ENCODE results near the gene GSTA4. TPM values are rescaled to one million over a fixed set of nuclear protein-coding genes. Genes with fewer than 3 reads are reported as not detected.
A peak's percentile ranks its signal among the peaks of the same experiment; 100 is the strongest.

GSTA4 gene
- total and polyA plus RNA-seq, 7 experiments from 2014 or later, result 0.31 to 3.3 (median 0.73) TPM; not detected in 1

- Histone ChIP-seq H3K27me3 (ENCODE audit: control insufficient read depth in 2 of 2, insufficient read depth in 2 of 2, low read length in 2 of 2) (no peaks in the 10 kb centered on the region), H3K27ac (ENCODE audit: low read depth, low read length) (no peak overlapping the region), H3K4me1 (ENCODE audit: control insufficient read depth in 2 of 2, insufficient read depth in 2 of 2, low read length in 2 of 2) (no peaks in the 10 kb centered on the region), H3K4me3 (ENCODE audit: low read length) (no peak overlapping the region), H3K9me3 (ENCODE audit: control insufficient read depth in 2 of 3, low read length in 3 of 3) (no peaks in the 10 kb centered on the region), H3K36me3 (ENCODE audit: control insufficient read depth in 2 of 3, insufficient read depth in 3 of 3, low read length in 3 of 3) (peaks cover 0 to 41% (median 7%) of the 10 kb centered on the region in 3 experiments)
- ATAC-seq (no peak), DNase-seq (no peak)
- peaks cover 17 to 59% (median 34%) of the 10 kb centered on the region in 5 donors for H3K36me3 Mint-ChIP-seq
- no peaks in the 10 kb centered on the region for H3K27me3 Mint-ChIP-seq
- peaks cover 0 to 22% (median 10%) of the 10 kb centered on the region in 7 donors for H3K4me1 Mint-ChIP-seq
- intact Hi-C loops (cut with micrococcal nuclease), result no loop called here
- CTCF ChIA-PET, result no interaction called here
- no peak overlapping the region for H3K4me3 Mint-ChIP-seq
- POLR2A ChIA-PET, result no interaction called here
- H3K27ac Mint-ChIP-seq, result no peak overlapping the region
- H3K9me3 Mint-ChIP-seq, result peaks cover 0 to 2% (median 0%) of the 10 kb centered on the region in 11 donors
Measured at GRCh38 chr6:53018446-53018845, 23.4 kb upstream of the GSTA4 start.

- H3K4me1 ChIP-seq (ENCODE audit: control insufficient read depth in 2 of 2, insufficient read depth in 2 of 2, low read length in 2 of 2), result no peaks in the 10 kb centered on the region
- Mint-ChIP-seq H3K4me3 (no peak overlapping the region), H3K9me3 (no peaks in the 10 kb centered on the region), H3K27ac (no peak overlapping the region), H3K27me3 (no peaks in the 10 kb centered on the region), H3K36me3 (peaks cover 27 to 66% (median 43%) of the 10 kb centered on the region in 5 donors), H3K4me1 (peaks cover 0 to 14% (median 2%) of the 10 kb centered on the region in 7 donors)
- ChIA-PET CTCF (no interaction called here), POLR2A (no interaction called here)
- H3K27me3 ChIP-seq (ENCODE audit: control insufficient read depth in 2 of 2, insufficient read depth in 2 of 2, low read length in 2 of 2), result no peaks in the 10 kb centered on the region
- H3K36me3 ChIP-seq (ENCODE audit: control insufficient read depth in 2 of 3, insufficient read depth in 3 of 3, low read length in 3 of 3), result peaks cover 4 to 70% (median 11%) of the 10 kb centered on the region in 3 experiments
- DNase-seq (no peak), ATAC-seq (no peak)
- H3K27ac ChIP-seq (ENCODE audit: low read depth, low read length), result no peak overlapping the region
- H3K4me3 ChIP-seq (ENCODE audit: low read length), result no peak overlapping the region
- intact Hi-C loops (cut with micrococcal nuclease), result no loop called here
- H3K9me3 ChIP-seq (ENCODE audit: control insufficient read depth in 2 of 3, low read length in 3 of 3), result no peaks in the 10 kb centered on the region
Measured at GRCh38 chr6:53015486-53015885, 20.4 kb upstream of the GSTA4 start.

- no peaks in the 10 kb centered on the region for H3K9me3 ChIP-seq (ENCODE audit: control insufficient read depth in 2 of 3, low read length in 3 of 3)
- POLR2A ChIA-PET, result no interaction called here
- Mint-ChIP-seq H3K4me1 (peaks cover 0 to 22% (median 0%) of the 10 kb centered on the region in 7 donors), H3K36me3 (peaks cover 35 to 74% (median 51%) of the 10 kb centered on the region in 5 donors), H3K27ac (no peak overlapping the region), H3K9me3 (no peaks in the 10 kb centered on the region), H3K4me3 (no peak overlapping the region), H3K27me3 (no peaks in the 10 kb centered on the region)
- intact Hi-C loops (cut with micrococcal nuclease), result no loop called here
- H3K27me3 ChIP-seq (ENCODE audit: control insufficient read depth in 2 of 2, insufficient read depth in 2 of 2, low read length in 2 of 2), result no peaks in the 10 kb centered on the region
- DNase-seq, result no peak
- peaks cover 8 to 78% (median 11%) of the 10 kb centered on the region in 3 experiments for H3K36me3 ChIP-seq (ENCODE audit: control insufficient read depth in 2 of 3, insufficient read depth in 3 of 3, low read length in 3 of 3)
- ATAC-seq, result no peak
- no peaks in the 10 kb centered on the region for H3K4me1 ChIP-seq (ENCODE audit: control insufficient read depth in 2 of 2, insufficient read depth in 2 of 2, low read length in 2 of 2)
- CTCF ChIA-PET, result interaction anchor here (0.7 kb wide), 1 partner anchor 17 kb away, joined by 3 read pairs; no protein-coding TSS in a partner anchor
- no peak overlapping the region for H3K27ac ChIP-seq (ENCODE audit: low read depth, low read length)
- no peak overlapping the region for H3K4me3 ChIP-seq (ENCODE audit: low read length)
Measured at GRCh38 chr6:53014744-53015143, 19.7 kb upstream of the GSTA4 start.

GRCh38 chr6:53014063-53014462 is 19.0 kb upstream of the GSTA4 start:
- no peaks in the 10 kb centered on the region for H3K27me3 ChIP-seq (ENCODE audit: control insufficient read depth in 2 of 2, insufficient read depth in 2 of 2, low read length in 2 of 2)
- H3K9me3 ChIP-seq (ENCODE audit: control insufficient read depth in 2 of 3, low read length in 3 of 3), result no peaks in the 10 kb centered on the region
- H3K4me3 Mint-ChIP-seq, result no peak overlapping the region
- peaks cover 40 to 81% (median 53%) of the 10 kb centered on the region in 5 donors for H3K36me3 Mint-ChIP-seq
- peaks cover 11 to 85% (median 15%) of the 10 kb centered on the region in 3 experiments for H3K36me3 ChIP-seq (ENCODE audit: control insufficient read depth in 2 of 3, insufficient read depth in 3 of 3, low read length in 3 of 3)
- H3K4me1 Mint-ChIP-seq, result peaks cover 0 to 23% (median 0%) of the 10 kb centered on the region in 7 donors
- ATAC-seq (no peak), DNase-seq (no peak)
- CTCF ChIA-PET, result no interaction called here
- POLR2A ChIA-PET, result no interaction called here
- intact Hi-C loops (cut with micrococcal nuclease), result no loop called here
- H3K4me3 ChIP-seq (ENCODE audit: low read length), result no peak overlapping the region
- no peaks in the 10 kb centered on the region for H3K27me3 Mint-ChIP-seq
- H3K9me3 Mint-ChIP-seq, result no peaks in the 10 kb centered on the region
- H3K4me1 ChIP-seq (ENCODE audit: control insufficient read depth in 2 of 2, insufficient read depth in 2 of 2, low read length in 2 of 2), result no peaks in the 10 kb centered on the region
- H3K27ac Mint-ChIP-seq, result no peak overlapping the region
- H3K27ac ChIP-seq (ENCODE audit: low read depth, low read length), result no peak overlapping the region

- Histone ChIP-seq H3K36me3 (ENCODE audit: control insufficient read depth in 2 of 3, insufficient read depth in 3 of 3, low read length in 3 of 3) (peaks cover 4 to 79% (median 22%) of the 10 kb centered on the region in 3 experiments), H3K4me1 (ENCODE audit: control insufficient read depth in 2 of 2, insufficient read depth in 2 of 2, low read length in 2 of 2) (no peaks in the 10 kb centered on the region), H3K27me3 (ENCODE audit: control insufficient read depth in 2 of 2, insufficient read depth in 2 of 2, low read length in 2 of 2) (no peaks in the 10 kb centered on the region), H3K27ac (ENCODE audit: low read depth, low read length) (no peak overlapping the region), H3K4me3 (ENCODE audit: low read length) (no peak overlapping the region), H3K9me3 (ENCODE audit: control insufficient read depth in 2 of 3, low read length in 3 of 3) (no peaks in the 10 kb centered on the region)
- DNase-seq (no peak), ATAC-seq (no peak)
- ChIA-PET POLR2A (no interaction called here), CTCF (no interaction called here)
- Mint-ChIP-seq H3K4me3 (no peak overlapping the region), H3K27ac (no peak overlapping the region), H3K36me3 (peaks cover 33 to 76% (median 39%) of the 10 kb centered on the region in 5 donors), H3K9me3 (no peaks in the 10 kb centered on the region), H3K4me1 (peaks cover 0 to 12% (median 0%) of the 10 kb centered on the region in 7 donors), H3K27me3 (no peaks in the 10 kb centered on the region)
- intact Hi-C loops (cut with micrococcal nuclease), result no loop called here
Measured at GRCh38 chr6:53011979-53012378, 16.9 kb upstream of the GSTA4 start.

GRCh38 chr6:53010504-53010903 is 15.4 kb upstream of the GSTA4 start:
- no peak for ATAC-seq
- POLR2A ChIA-PET, result no interaction called here

GRCh38 chr6:53009511-53009910 is 14.4 kb upstream of the GSTA4 start:
- H3K4me1 Mint-ChIP-seq, result peaks cover 0 to 12% (median 0%) of the 10 kb centered on the region in 7 donors
- POLR2A ChIA-PET, result no interaction called here
- H3K36me3 Mint-ChIP-seq, result peaks cover 34 to 81% (median 45%) of the 10 kb centered on the region in 5 donors
- Histone ChIP-seq H3K4me3 (ENCODE audit: low read length) (no peak overlapping the region), H3K27me3 (ENCODE audit: control insufficient read depth in 2 of 2, insufficient read depth in 2 of 2, low read length in 2 of 2) (no peaks in the 10 kb centered on the region), H3K9me3 (ENCODE audit: control insufficient read depth in 2 of 3, low read length in 3 of 3) (no peaks in the 10 kb centered on the region), H3K4me1 (ENCODE audit: control insufficient read depth in 2 of 2, insufficient read depth in 2 of 2, low read length in 2 of 2) (no peaks in the 10 kb centered on the region), H3K27ac (ENCODE audit: low read depth, low read length) (no peak overlapping the region), H3K36me3 (ENCODE audit: control insufficient read depth in 2 of 3, insufficient read depth in 3 of 3, low read length in 3 of 3) (peaks cover 4 to 75% (median 28%) of the 10 kb centered on the region in 3 experiments)
- H3K27ac Mint-ChIP-seq, result no peak overlapping the region
- CTCF ChIA-PET, result no interaction called here
- ATAC-seq, result no peak
- no peak for DNase-seq
- no peak overlapping the region for H3K4me3 Mint-ChIP-seq
- intact Hi-C loops (cut with micrococcal nuclease), result no loop called here
- no peaks in the 10 kb centered on the region for H3K9me3 Mint-ChIP-seq
- H3K27me3 Mint-ChIP-seq, result no peaks in the 10 kb centered on the region

More at GRCh38 chr6:53010504-53010903, 15.4 kb upstream of the GSTA4 start:
- Mint-ChIP-seq H3K4me3 (no peak overlapping the region), H3K27me3 (no peaks in the 10 kb centered on the region), H3K27ac (peak overlapping the region in 3 of 9 donors; percentile 11 to 67 (median 20)), H3K9me3 (no peaks in the 10 kb centered on the region), H3K36me3 (peaks cover 37 to 79% (median 42%) of the 10 kb centered on the region in 5 donors), H3K4me1 (peaks cover 0 to 12% (median 0%) of the 10 kb centered on the region in 7 donors)
- no peaks in the 10 kb centered on the region for H3K27me3 ChIP-seq (ENCODE audit: control insufficient read depth in 2 of 2, insufficient read depth in 2 of 2, low read length in 2 of 2)
- DNase-seq, result no peak
- H3K4me3 ChIP-seq (ENCODE audit: low read length), result no peak overlapping the region
- peaks cover 4 to 76% (median 28%) of the 10 kb centered on the region in 3 experiments for H3K36me3 ChIP-seq (ENCODE audit: control insufficient read depth in 2 of 3, insufficient read depth in 3 of 3, low read length in 3 of 3)
- CTCF ChIA-PET, result no interaction called here
- no peaks in the 10 kb centered on the region for H3K9me3 ChIP-seq (ENCODE audit: control insufficient read depth in 2 of 3, low read length in 3 of 3)
- H3K4me1 ChIP-seq (ENCODE audit: control insufficient read depth in 2 of 2, insufficient read depth in 2 of 2, low read length in 2 of 2), result no peaks in the 10 kb centered on the region
- no peak overlapping the region for H3K27ac ChIP-seq (ENCODE audit: low read depth, low read length)
- intact Hi-C loops (cut with micrococcal nuclease), result no loop called here

Data from naive thymus-derived CD4-positive, alpha-beta T cell (primary cell).